ENCODE results near the gene ADCY2.

Gene ADCY2

GRCh38 chr5:7794823-7795222 is 398.9 kb downstream of the ADCY2 start:
- DNase-seq (ENCODE audit: low read depth in 1 of 2, low spot score in 1 of 2), result no peak

GRCh38 chr5:7795306-7795705 is 399.4 kb downstream of the ADCY2 start:
- TF ChIP-seq CTCF (IDR thresholded peaks at IDR 0.05; ENCODE audit: insufficient read depth, low read length) (no peak), GABPA (IDR thresholded peaks at IDR 0.05; ENCODE audit: low read depth) (no peak), SPI1 (IDR thresholded peaks at IDR 0.05; ENCODE audit: borderline replicate concordance, low read depth) (no peak), POLR2AphosphoS5 (IDR thresholded peaks at IDR 0.05; ENCODE audit: low read depth) (no peak)
- TF ChIP-seq, protein P1, sequence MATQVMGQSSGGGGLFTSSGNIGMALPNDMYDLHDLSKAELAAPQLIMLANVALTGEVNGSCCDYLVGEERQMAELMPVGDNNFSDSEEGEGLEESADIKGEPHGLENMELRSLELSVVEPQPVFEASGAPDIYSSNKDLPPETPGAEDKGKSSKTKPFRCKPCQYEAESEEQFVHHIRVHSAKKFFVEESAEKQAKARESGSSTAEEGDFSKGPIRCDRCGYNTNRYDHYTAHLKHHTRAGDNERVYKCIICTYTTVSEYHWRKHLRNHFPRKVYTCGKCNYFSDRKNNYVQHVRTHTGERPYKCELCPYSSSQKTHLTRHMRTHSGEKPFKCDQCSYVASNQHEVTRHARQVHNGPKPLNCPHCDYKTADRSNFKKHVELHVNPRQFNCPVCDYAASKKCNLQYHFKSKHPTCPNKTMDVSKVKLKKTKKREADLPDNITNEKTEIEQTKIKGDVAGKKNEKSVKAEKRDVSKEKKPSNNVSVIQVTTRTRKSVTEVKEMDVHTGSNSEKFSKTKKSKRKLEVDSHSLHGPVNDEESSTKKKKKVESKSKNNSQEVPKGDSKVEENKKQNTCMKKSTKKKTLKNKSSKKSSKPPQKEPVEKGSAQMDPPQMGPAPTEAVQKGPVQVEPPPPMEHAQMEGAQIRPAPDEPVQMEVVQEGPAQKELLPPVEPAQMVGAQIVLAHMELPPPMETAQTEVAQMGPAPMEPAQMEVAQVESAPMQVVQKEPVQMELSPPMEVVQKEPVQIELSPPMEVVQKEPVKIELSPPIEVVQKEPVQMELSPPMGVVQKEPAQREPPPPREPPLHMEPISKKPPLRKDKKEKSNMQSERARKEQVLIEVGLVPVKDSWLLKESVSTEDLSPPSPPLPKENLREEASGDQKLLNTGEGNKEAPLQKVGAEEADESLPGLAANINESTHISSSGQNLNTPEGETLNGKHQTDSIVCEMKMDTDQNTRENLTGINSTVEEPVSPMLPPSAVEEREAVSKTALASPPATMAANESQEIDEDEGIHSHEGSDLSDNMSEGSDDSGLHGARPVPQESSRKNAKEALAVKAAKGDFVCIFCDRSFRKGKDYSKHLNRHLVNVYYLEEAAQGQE (IDR thresholded peaks at IDR 0.05; ENCODE audit: insufficient replicate concordance, low read depth), result no peak
- no peak overlapping the region for H3K27ac ChIP-seq (replicated peaks)
- H3K27me3 ChIP-seq (ENCODE audit: insufficient read depth, poor library complexity, severe bottlenecking), result no peaks in the 10 kb centered on the region
- H3K4me3 ChIP-seq (replicated peaks; ENCODE audit: insufficient read depth, low read length), result no peak overlapping the region
- DNase-seq (ENCODE audit: low read depth in 1 of 2, low spot score in 1 of 2), result no peak

More at GRCh38 chr5:7794823-7795222, 398.9 kb downstream of the ADCY2 start:
- H3K4me3 ChIP-seq (replicated peaks; ENCODE audit: insufficient read depth, low read length), result no peak overlapping the region
- TF ChIP-seq SPI1 (IDR thresholded peaks at IDR 0.05; ENCODE audit: borderline replicate concordance, low read depth) (no peak), POLR2AphosphoS5 (IDR thresholded peaks at IDR 0.05; ENCODE audit: low read depth) (no peak), GABPA (IDR thresholded peaks at IDR 0.05; ENCODE audit: low read depth) (no peak), CTCF (IDR thresholded peaks at IDR 0.05; ENCODE audit: insufficient read depth, low read length) (no peak)
- TF ChIP-seq, protein P1 (IDR thresholded peaks at IDR 0.05; ENCODE audit: insufficient replicate concordance, low read depth), result no peak
- no peaks in the 10 kb centered on the region for H3K27me3 ChIP-seq (ENCODE audit: insufficient read depth, poor library complexity, severe bottlenecking)
- H3K27ac ChIP-seq (replicated peaks), result no peak overlapping the region

- DNase-seq (ENCODE audit: low read depth in 1 of 2, low spot score in 1 of 2), result no peak
- Histone ChIP-seq H3K27me3 (ENCODE audit: insufficient read depth, poor library complexity, severe bottlenecking) (no peaks in the 10 kb centered on the region), H3K4me3 (replicated peaks; ENCODE audit: insufficient read depth, low read length) (no peak overlapping the region)
Measured at GRCh38 chr5:7801891-7802614, 406.1 kb downstream of the ADCY2 start.

GRCh38 chr5:7802855-7803254 is 406.9 kb downstream of the ADCY2 start:
- DNase-seq (ENCODE audit: low read depth in 1 of 2, low spot score in 1 of 2), result peak; percentile 62 to 80
- Histone ChIP-seq H3K4me3 (replicated peaks; ENCODE audit: insufficient read depth, low read length) (no peak overlapping the region), H3K27ac (replicated peaks) (no peak overlapping the region), H3K27me3 (ENCODE audit: insufficient read depth, poor library complexity, severe bottlenecking) (no peaks in the 10 kb centered on the region)
- no peak for TF ChIP-seq GABPA (IDR thresholded peaks at IDR 0.05; ENCODE audit: low read depth)
- no peak for TF ChIP-seq POLR2AphosphoS5 (IDR thresholded peaks at IDR 0.05; ENCODE audit: low read depth)

More at GRCh38 chr5:7801891-7802614, 406.1 kb downstream of the ADCY2 start:
- TF ChIP-seq GABPA (IDR thresholded peaks at IDR 0.05; ENCODE audit: low read depth), result no peak
- no peak overlapping the region for H3K27ac ChIP-seq (replicated peaks)

GRCh38 chr5:7803937-7804336 is 408.0 kb downstream of the ADCY2 start:
- DNase-seq (ENCODE audit: low read depth in 1 of 2, low spot score in 1 of 2), result no peak
- TF ChIP-seq, protein P1 (IDR thresholded peaks at IDR 0.05; ENCODE audit: insufficient replicate concordance, low read depth), result no peak
- TF ChIP-seq POLR2AphosphoS5 (IDR thresholded peaks at IDR 0.05; ENCODE audit: low read depth) (no peak), SPI1 (IDR thresholded peaks at IDR 0.05; ENCODE audit: borderline replicate concordance, low read depth) (no peak), CTCF (IDR thresholded peaks at IDR 0.05; ENCODE audit: insufficient read depth, low read length) (no peak), GABPA (IDR thresholded peaks at IDR 0.05; ENCODE audit: low read depth) (no peak)
- Histone ChIP-seq H3K4me3 (replicated peaks; ENCODE audit: insufficient read depth, low read length) (no peak overlapping the region), H3K27ac (replicated peaks) (no peak overlapping the region), H3K27me3 (ENCODE audit: insufficient read depth, poor library complexity, severe bottlenecking) (no peaks in the 10 kb centered on the region)

Measured in HL-60 (cell line).